IPS DF 6.9 (cell line): Measurements from ENCODE around the gene DSE.
A peak's percentile ranks its signal among the peaks of the same experiment; 100 is the strongest.

Source experiments
- DNase-seq: peaks from one replicate; pipeline ENCODE4 v3.0.0-alpha.2; 2013; ENCODE audit warnings: low read depth, low spot score
- H3K27ac ChIP-seq: one replicate; pipeline ENCODE4 v1.5.1; 2013; ENCODE audit warnings: low read length, control low read depth
- H3K27me3 ChIP-seq: 2 replicates; pipeline ENCODE4 v1.6.1; 2013; ENCODE audit warnings: mild to moderate bottlenecking, low read length; ENCODE audit not compliant: control insufficient read depth, insufficient read depth
- H3K36me3 ChIP-seq: 2 replicates; pipeline ENCODE4 v1.6.1; 2013; ENCODE audit warnings: low read length; ENCODE audit not compliant: control insufficient read depth, insufficient read depth
- H3K4me1 ChIP-seq: 2 replicates; pipeline ENCODE4 v1.6.1; 2013; ENCODE audit warnings: low read length; ENCODE audit not compliant: control insufficient read depth, insufficient read depth
- H3K4me3 ChIP-seq: 2 replicates; pipeline ENCODE4 v1.5.1; 2013; ENCODE audit warnings: mild to moderate bottlenecking, low read length
- H3K9me3 ChIP-seq: 2 replicates; pipeline ENCODE4 v1.6.1; 2013; ENCODE audit warnings: low read length, inconsistent platforms; ENCODE audit not compliant: control insufficient read depth, insufficient read depth
- WGBS: extraction: QIAGEN DNeasy Blood & Tissue Kit; methylation state at CpG from one replicate; pipeline ENCODE4 v1.1.7; 2013; ENCODE audit warnings: mixed read lengths, missing lambda C conversion rate; ENCODE audit not compliant: insufficient read length, insufficient coverage; 5-methylcytosine and 5-hydroxymethylcytosine counted together

The DSE gene

DNA sequence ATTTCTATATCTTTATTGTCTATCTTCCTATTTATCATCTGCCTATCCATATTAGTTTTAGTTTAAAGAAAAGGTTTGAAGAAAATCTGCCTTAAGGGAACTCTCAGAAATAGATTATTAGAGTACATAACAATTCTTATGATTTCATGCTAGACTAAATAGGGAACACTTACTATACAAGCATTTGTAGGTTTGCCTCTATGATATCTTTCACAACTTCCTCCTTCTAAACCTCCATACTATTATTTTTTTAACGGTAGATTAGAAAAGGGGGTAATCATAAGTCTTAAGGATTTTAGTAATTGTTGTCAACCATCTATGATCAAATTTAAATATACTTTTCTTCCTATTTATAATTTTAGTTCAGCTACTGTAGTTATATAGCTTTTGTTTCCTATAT is 11.6 kb upstream of the DSE start:
- no peaks in the 10 kb centered on the region for H3K4me1 ChIP-seq
- DNase-seq: no peak
- no peak overlapping the region for H3K4me3 ChIP-seq
- H3K27ac ChIP-seq: no peak overlapping the region
- H3K9me3 ChIP-seq: no peaks in the 10 kb centered on the region
- no peaks in the 10 kb centered on the region for H3K36me3 ChIP-seq
- no peaks in the 10 kb centered on the region for H3K27me3 ChIP-seq
- WGBS: no CpG with 5 or more reads among the region's 1 CpG

DNA sequence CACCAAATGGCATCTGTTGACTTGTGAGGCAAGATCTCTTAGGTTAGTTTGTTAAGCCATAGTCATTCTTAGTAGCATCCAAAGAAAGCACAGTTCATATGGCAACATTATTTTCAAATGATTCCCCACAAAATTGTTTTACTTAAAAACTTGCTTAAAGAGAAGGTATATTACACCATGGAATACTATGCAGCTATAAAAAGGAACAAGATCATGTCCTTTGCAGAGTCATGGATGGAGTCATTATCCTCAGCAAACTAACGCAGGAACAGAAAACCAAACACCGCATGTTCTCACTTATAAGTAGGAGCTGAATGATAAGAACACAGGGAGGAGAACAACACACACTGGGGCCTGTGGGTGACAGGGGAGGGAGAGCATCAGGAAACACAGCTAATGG is 10.9 kb upstream of the DSE start:
- no peaks in the 10 kb centered on the region for H3K9me3 ChIP-seq
- no CpG with 5 or more reads among the region's 2 CpGs for WGBS

DNA sequence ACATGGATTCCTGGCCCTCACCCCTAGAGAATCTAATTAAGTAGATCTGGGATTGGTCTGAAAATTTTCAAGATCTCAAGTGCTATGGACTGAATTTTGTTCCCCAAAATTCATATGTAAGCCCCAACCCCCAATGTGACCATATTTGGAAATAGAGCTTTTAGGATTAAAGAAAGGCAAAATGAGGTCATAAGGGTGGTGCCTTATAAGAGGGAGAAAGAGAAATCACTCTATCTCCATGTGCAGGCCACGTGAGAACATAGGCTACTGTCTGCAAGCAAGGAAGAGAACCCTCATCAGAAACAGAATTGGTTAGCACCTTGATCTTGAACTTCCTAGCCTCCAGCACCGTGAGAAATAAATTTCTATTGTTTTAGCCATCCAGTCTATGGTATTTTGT is 8.5 kb upstream of the DSE start:
- no peaks in the 10 kb centered on the region for H3K27me3 ChIP-seq
- H3K27ac ChIP-seq: no peak overlapping the region
- no peaks in the 10 kb centered on the region for H3K4me1 ChIP-seq
- no peak overlapping the region for H3K4me3 ChIP-seq
- no peak for DNase-seq
- WGBS: no CpG with 5 or more reads among the region's 2 CpGs
- no peaks in the 10 kb centered on the region for H3K9me3 ChIP-seq
- H3K36me3 ChIP-seq: no peaks in the 10 kb centered on the region

More for the DNA sequence above, 10.9 kb upstream of the DSE start:
- H3K36me3 ChIP-seq: no peaks in the 10 kb centered on the region
- H3K27me3 ChIP-seq: no peaks in the 10 kb centered on the region
- H3K27ac ChIP-seq: no peak overlapping the region
- no peaks in the 10 kb centered on the region for H3K4me1 ChIP-seq
- H3K4me3 ChIP-seq: no peak overlapping the region
- DNase-seq: no peak

DNA sequence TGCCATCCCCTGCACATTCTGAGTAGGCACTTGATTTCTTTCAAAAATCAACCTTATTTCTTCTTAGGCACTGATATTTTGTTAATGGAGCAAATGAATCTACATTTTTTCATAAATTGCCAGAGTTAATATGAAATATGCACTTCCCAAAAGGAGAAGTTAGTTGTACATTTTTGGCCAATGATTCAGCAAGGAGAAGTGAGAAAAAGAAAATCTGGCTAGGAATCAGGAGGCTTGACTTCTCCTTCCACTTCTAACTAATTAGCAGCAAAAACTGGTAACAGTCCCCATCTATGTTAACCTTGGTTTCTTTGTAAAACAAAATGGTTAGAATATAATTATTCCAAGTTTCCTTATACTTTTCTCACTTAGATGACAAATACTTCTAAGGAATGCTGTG is 7.0 kb upstream of the DSE start:
- Histone ChIP-seq H3K4me3 (no peak overlapping the region), H3K9me3 (no peaks in the 10 kb centered on the region), H3K4me1 (no peaks in the 10 kb centered on the region), H3K36me3 (no peaks in the 10 kb centered on the region), H3K27ac (no peak overlapping the region), H3K27me3 (no peaks in the 10 kb centered on the region)
- no peak for DNase-seq

DNA sequence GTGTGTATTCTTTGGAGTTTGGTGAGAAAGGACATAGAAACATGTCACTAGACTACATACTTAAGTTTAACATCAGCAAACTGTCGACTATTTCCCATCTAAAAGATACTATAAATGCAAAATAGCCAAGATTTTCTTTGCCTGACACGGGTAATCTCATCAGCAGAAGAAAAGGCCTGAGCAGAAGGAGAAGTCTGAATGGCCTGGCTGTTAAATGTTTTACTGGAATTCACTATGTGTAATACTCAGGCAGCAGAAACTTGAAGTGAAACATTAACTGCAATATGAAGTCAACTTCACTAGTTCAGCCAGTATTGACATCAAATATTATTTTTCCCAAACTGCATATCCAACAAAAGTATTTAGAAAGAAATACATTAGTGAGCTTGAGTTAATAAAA is 6.4 kb upstream of the DSE start:
- no peak overlapping the region for H3K27ac ChIP-seq
- H3K4me3 ChIP-seq: no peak overlapping the region
- H3K36me3 ChIP-seq: no peaks in the 10 kb centered on the region
- no CpG with 5 or more reads among the region's 2 CpGs for WGBS
- no peaks in the 10 kb centered on the region for H3K4me1 ChIP-seq
- no peaks in the 10 kb centered on the region for H3K9me3 ChIP-seq
- no peak for DNase-seq
- no peaks in the 10 kb centered on the region for H3K27me3 ChIP-seq

DNA sequence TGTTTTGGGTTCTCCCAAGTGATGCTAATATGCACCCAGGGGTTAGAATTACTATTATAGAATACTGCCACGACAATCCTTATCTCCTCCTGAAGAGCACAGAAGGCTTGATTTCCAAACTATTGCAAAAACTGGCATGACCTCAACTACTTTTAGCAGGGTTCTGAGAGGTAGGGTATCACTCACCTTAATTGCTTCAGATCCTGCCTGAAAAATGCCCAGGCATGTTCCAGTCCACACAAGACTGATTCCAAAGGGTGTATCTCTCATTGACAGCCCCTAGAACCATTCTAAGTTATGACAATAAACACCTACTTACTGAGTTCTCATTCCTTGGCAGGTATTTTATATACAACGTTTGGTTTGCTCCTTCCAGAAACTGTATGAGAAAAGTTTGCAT is 5.0 kb upstream of the DSE start:
- Histone ChIP-seq H3K36me3 (no peaks in the 10 kb centered on the region), H3K27ac (no peak overlapping the region), H3K4me3 (no peak overlapping the region), H3K27me3 (no peaks in the 10 kb centered on the region), H3K4me1 (peaks cover 2% of the 10 kb centered on the region; the same call in 1 of the 2 replicates), H3K9me3 (no peaks in the 10 kb centered on the region)
- no CpG with 5 or more reads among the region's 2 CpGs for WGBS
- DNase-seq: no peak

DNA sequence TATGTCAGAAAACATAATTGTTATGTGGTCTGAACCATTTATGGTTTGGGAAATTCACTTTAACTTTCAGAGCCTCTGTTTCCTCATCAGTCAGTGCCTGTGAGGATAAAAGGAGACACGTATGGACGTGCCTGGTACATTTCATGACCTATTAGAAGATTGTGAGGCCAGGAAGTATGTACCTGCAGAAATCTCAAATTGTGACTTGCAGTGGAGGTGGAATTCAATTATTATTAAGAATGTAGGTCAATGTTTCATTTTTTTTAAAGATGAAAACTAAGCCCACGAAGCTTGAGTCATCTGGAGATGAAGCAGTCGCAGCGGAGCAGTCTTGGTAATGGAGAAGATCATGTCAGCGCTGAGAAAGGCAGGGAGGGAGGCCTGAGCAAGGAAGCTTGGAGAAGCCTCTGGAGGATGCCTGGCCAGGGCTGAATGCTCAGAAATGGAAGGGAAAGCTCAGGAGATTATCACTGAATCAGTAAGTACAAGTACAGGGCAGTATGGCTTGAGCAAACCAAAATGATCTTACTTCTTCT is 3.9 kb upstream of the DSE start:
- no peak for DNase-seq
- Histone ChIP-seq H3K36me3 (no peaks in the 10 kb centered on the region), H3K27ac (no peak overlapping the region), H3K4me1 (peaks cover 2% of the 10 kb centered on the region; the same call in 1 of the 2 replicates), H3K9me3 (no peaks in the 10 kb centered on the region), H3K27me3 (no peaks in the 10 kb centered on the region), H3K4me3 (no peak overlapping the region)
- WGBS: no CpG with 5 or more reads among the region's 6 CpGs

DNA sequence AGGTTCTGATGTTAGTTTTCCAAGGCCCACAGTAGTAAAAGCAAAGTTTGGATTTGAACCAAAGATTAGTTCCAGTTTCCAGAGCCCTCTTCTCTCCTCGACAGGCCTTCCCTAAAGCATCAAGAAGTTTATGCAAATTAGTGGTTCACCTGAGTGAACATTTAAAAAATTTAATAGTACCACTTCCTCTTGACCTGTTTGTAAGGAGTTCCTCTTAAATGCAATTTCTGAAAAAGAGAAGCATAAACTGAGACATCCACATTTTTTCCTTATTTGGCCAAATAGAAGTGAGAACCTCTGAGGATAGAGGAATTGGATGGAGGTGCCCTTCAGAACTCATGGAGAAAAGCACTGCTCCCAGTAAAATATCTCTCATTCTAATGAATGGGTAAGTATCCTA is 1.2 kb upstream of the DSE start:
- Histone ChIP-seq H3K4me3 (no peak overlapping the region; the same call in 1 of the 2 replicates), H3K27ac (no peak overlapping the region)

DNA sequence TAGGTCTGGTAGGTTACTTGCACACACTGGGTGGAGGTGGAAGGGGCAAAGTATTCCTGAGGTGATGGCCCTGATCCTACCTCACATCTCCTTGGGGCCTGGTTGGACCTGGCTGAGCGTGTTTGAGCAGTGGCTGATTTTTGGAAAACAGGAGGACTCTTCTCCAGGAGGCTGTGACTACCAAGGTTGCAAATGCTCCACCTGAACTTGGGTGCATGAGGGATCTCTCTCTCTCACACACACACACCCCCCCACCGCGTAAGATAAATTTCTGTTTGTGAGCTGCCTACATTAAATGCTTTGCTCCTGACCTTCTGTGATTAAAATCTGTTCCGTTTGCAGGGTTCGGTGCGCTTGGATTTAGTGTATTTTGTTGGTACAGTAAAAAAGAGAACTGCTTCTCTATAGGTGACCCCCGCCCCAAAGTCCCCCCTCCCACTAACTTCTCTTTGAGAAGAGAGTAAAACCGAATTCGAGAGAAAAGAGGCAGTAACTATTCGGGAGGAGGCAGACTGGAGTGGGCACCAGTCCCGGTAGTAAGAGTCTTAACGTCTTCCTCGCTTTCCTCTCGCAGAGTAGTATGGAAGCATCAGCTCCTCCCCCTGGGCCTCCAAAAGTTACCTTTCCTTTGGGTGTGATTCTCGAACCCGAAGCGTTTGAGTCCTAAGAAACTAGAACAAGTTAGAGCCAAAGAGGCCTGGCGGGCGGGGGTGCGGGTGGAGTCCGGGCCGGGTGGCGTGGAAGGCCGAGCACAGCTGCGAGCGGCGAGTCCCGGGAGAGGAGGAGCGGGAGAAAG is 585 bp upstream of the DSE start:
- no peak for DNase-seq
- H3K36me3 ChIP-seq: no peaks in the 10 kb centered on the region; the same call in 1 of the 2 replicates

More for the DNA sequence above, 1.2 kb upstream of the DSE start:
- Histone ChIP-seq H3K4me1 (peaks cover 2% of the 10 kb centered on the region; the same call in 1 of the 2 replicates), H3K27me3 (no peaks in the 10 kb centered on the region), H3K36me3 (no peaks in the 10 kb centered on the region; the same call in 1 of the 2 replicates), H3K9me3 (no peaks in the 10 kb centered on the region)
- no CpG with 5 or more reads among the region's 1 CpG for WGBS
- DNase-seq: no peak

DNA sequence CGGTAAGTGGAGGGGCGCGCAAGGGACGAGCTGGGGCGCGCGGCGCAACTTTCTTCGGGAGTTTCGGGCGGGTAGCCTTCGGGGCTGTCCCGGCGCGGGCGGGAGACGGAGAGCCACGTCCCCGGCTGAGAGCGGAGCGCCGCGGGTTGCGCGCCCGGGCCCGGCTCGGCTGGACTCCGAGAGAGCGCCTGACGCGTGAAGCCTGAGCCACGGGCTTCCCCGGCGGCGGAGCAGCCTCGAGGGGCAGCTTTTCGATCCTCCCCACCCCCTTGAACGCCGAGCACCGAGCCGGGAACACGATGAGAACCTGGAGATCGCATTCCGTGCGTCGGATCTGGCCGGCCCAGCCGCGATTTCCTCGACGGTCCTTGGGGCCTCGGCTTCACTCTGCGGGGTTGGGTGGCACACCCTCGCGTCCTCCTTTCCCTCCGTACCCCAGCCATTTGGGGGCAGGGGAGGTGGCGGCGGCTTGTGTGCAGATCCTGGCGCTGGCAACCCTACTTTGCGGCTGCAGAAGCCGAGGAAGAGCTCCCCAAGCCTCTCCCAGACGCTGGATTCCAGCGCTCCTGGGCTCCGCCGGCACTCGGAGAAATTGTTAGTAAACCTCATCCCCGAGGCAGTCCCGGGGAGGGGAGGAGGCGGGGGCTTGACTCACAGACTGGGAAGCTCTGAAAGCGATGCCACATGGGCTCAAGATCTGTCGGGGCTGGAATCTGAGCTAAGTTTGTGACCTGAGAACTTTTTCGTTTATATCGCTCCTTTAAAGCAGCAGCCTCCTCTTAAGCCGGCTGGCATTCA is 572 bp downstream of the DSE start:
- H3K27ac ChIP-seq: no peak overlapping the region
- H3K4me1 ChIP-seq: peaks cover 2% of the 10 kb centered on the region; the same call in 1 of the 2 replicates
- H3K9me3 ChIP-seq: no peaks in the 10 kb centered on the region
- WGBS: no CpG with 5 or more reads among the region's 75 CpGs
- H3K36me3 ChIP-seq: no peaks in the 10 kb centered on the region; the same call in 1 of the 2 replicates
- H3K4me3 ChIP-seq: peak overlapping the region; percentile 85; the same call in 1 of the 2 replicates
- DNase-seq: no peak
- H3K27me3 ChIP-seq: no peaks in the 10 kb centered on the region

More for the DNA sequence above, 585 bp upstream of the DSE start:
- WGBS: no CpG with 5 or more reads among the region's 29 CpGs
- no peaks in the 10 kb centered on the region for H3K27me3 ChIP-seq
- H3K4me1 ChIP-seq: peaks cover 2% of the 10 kb centered on the region; the same call in 1 of the 2 replicates
- H3K9me3 ChIP-seq: no peaks in the 10 kb centered on the region
- peak overlapping the region; percentile 85; the same call in 1 of the 2 replicates for H3K4me3 ChIP-seq
- no peak overlapping the region for H3K27ac ChIP-seq
